HG02623 (cell line): Measurements from ENCODE around the gene C11orf65.
"Not testable (repeated sequence)": the region's sequence is repeated elsewhere in the genome, so short reads cannot be mapped to it uniquely, and the experiment has no call there.

Source experiments
- ATAC-seq: cut with Tn5 transposase; IDR thresholded peaks from one replicate; pipeline ENCODE4 v1.9.1; 2021; ENCODE audit warnings: moderate library complexity; ENCODE audit not compliant: unreplicated experiment

The C11orf65 gene

GRCh38 chr11:108474664-108475463 lies 7.5 kb upstream of the C11orf65 start:
- ATAC-seq, result no peak

GRCh38 chr11:108472681-108473080 lies 5.4 kb upstream of the C11orf65 start:
- ATAC-seq, result no peak

GRCh38 chr11:108468478-108468864 lies 1.1 kb upstream of the C11orf65 start:
- ATAC-seq, result no peak

DNA sequence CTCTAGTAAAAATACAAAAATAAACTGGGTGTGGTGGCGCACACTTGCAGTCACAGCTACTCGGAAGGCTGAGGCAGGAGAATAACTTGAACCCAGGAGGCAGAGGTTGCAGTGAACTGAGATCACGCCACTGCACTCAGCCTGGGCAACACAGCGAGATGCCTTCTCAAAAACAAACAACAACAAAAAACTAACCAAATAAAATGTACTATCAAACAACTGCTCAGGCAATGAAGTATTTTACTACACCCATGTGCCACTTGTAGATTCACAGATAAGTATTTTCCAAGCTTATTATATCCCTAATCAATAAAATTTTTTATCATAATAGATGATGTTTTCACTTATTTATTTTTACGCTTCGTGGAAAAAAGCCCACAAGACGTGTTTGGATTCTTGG lies 924 bp downstream of the C11orf65 start:
- ATAC-seq, result no peak

- no peak for ATAC-seq
Measured at GRCh38 chr11:108453207-108453835, 14.0 kb downstream of the C11orf65 start.

DNA sequence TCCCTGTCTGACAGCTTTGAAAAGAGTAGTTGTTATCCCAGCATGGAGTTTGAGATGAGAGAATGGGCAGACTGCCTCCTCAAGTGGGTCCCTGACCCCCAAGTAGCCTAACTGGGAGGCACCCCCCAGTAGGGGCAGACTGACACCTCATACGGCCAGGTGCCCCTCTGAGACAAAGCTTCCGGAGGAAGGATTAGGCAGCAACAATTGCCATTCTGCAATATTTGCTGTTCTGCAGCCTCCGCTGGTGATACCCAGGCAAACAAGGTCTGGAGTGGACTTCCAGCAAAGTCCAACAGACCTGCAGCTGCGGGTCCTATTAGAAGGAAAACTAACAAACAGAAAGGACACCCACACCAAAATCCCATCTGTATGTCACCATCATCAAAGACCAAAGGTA lies 25.9 kb downstream of the C11orf65 start:
- not testable (repeated sequence) for ATAC-seq

- ATAC-seq, result no peak
Measured at GRCh38 chr11:108436594-108436993, 30.7 kb downstream of the C11orf65 start.

- ATAC-seq, result no peak
Measured at GRCh38 chr11:108435066-108435465, 32.3 kb downstream of the C11orf65 start.

DNA sequence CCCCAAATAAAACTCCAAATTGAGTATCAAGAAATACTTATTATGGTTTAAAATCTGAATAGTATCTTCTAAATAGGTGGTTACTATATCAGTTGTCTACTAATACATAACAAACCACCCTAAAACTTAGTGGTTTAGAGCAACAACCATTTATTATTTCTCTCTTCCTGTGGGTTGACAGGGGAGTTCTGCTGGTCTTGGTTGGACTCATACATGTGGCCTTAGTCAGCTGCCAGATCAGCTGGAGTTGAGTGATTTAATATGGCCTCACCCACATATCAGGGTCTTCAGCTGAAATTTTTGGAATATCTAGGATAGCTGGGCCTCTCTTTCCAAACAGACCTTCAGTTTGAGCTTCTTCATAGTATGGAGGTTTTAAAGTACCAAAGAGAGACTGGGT lies 34.5 kb downstream of the C11orf65 start:
- no peak for ATAC-seq

DNA sequence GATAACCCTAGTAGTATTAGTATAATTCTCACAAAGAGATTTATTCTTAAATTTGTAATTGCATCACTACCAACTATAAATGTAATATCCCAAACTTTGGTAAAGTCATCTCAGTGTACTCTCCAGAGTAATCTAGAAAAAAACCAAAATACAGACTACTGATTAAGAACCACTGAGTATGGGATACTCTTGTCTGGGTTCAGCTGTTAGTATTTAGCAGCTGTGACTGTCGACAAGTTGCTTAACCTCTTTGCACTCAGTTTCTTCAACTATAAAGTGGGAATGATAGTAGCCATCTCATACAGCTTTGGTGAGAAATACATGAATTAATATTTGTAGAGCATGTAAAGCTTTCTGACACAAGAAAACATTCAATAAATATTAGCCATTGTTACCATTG lies 35.3 kb downstream of the C11orf65 start:
- ATAC-seq, result no peak

- ATAC-seq, result no peak
Measured at GRCh38 chr11:108431370-108431769, 36.0 kb downstream of the C11orf65 start.

DNA sequence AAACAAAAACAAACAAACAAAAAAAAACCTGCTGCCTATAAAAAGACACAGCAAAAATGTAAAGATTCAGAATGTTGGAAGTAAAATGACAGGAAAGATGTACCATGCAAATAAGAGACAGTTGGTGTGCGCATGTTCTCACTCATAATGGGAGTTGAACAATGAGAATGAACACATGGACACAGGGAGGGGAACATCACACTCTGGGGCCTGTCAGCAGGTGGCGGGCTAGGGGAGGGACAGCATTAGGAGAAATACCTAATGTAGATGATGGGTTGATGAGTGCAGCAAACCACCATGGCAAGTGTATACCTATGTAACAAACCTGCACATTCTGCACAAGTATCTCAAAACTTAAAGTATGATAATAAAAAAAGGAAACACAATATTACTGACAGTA lies 49.8 kb downstream of the C11orf65 start:
- ATAC-seq, result not testable (repeated sequence)

GRCh38 chr11:108414958-108415357 lies 52.4 kb downstream of the C11orf65 start:
- no peak for ATAC-seq

GRCh38 chr11:108405706-108406105 lies 61.6 kb downstream of the C11orf65 start:
- no peak for ATAC-seq

- ATAC-seq, result no peak
Measured at GRCh38 chr11:108403052-108403451, 64.3 kb downstream of the C11orf65 start.

GRCh38 chr11:108402241-108402640 lies 65.1 kb downstream of the C11orf65 start:
- ATAC-seq, result no peak

DNA sequence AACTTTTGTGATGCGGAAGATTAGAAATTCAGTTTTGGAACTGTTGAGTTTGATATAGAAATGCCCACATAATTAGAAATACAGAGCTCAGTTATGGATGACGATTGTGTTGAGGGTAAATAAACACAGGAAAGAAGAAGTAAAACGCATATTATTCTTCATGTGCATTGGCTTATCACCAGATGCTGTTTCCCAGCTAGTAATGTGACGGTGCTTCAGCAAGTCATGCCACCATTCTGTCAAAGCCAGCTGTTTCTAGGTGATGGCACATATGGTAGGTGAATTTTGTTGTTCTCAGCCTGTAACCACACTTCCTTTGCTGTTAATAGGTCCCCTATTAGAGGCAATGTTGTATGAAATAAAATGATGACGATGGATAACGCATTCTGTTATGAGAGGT lies 68.9 kb downstream of the C11orf65 start:
- no peak for ATAC-seq

DNA sequence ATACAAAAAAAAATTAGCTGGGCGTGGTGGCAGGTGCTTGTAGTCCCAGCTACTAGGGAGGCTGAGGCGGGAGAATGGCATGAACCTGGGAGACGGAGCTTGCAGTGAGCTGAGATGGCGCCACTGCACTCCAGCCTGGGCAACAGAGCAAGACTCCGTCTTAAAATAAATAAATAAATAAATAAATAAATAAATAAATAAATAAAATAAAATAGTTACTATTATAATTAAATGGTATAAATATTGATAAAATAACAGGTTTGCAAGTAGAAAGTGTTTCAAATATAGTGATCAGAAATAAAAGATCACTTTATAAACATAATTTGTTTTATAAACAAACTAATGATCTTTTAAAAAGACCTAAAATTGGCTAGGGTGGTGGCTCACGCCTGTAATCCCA lies 70.7 kb downstream of the C11orf65 start:
- ATAC-seq, result not testable (repeated sequence)

DNA sequence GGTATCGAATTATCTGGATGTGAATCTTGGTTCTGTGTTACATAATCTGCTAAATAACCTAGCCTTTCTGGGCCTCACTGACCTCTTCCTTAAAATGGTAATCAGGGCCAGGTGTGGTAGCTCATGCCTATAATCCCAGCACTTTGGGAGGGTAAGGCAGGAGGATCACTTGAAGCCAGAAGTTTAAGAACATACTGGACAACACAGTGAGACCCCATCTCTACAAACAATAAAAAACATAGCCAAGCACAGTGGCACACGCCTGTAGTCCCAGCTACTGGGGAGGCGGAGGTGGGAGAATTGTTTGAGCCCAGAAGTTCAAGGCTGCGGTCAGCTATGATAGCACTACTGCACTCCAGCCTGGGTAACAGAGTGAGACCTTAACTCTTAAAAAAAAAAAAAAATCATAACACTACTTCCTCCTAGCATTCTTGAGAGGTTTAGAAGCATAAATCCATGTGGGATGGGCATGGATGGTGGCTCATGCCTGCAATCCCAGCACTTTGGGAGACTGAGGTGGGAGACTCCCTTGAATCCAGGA lies 72.5 kb downstream of the C11orf65 start:
- no peak for ATAC-seq

- ATAC-seq, result no peak
Measured at GRCh38 chr11:108393046-108393445, 74.3 kb downstream of the C11orf65 start.

GRCh38 chr11:108392353-108392752 lies 75.0 kb downstream of the C11orf65 start:
- no peak for ATAC-seq

DNA sequence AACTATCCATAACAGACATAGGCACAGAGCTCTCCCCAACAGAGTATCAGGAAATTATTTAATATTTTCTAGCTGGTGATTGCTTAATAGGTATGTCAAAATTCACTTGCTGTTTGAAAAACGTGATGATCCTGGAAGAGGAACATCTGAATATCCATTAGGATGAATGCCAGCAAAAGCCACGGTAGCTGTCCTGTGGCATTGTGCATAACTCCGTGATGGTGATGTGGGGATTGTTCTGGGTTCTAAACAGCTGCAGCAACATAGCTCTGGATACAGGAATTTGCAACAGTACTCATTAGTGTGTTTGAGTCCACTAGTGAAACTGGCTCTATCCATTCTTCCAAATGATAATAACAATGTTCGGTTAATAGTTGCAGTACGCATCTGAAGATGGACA lies 78.8 kb downstream of the C11orf65 start:
- ATAC-seq, result no peak
